Trophoblast cell (in vitro differentiated cells and primary cell): Measurements from ENCODE around the gene MTG1.
"Not testable (repeated sequence)": the region's sequence is repeated elsewhere in the genome, so short reads cannot be mapped to it uniquely, and the experiment has no call there.

ENCODE experiments used
- DNase-seq, 2 donors: peaks; one replicate each; pipeline ENCODE4 v3.0.0-alpha.2; 2016
- H2AFZ ChIP-seq: 2 replicates; pipeline ENCODE4 v1.6.1; 2013; ENCODE audit warnings: low read length, moderate library complexity, mild to moderate bottlenecking; ENCODE audit not compliant: insufficient read depth, poor library complexity
- H2AK5ac ChIP-seq: 2 replicates; pipeline ENCODE4 v1.6.1; 2013; ENCODE audit warnings: mild to moderate bottlenecking, low read length
- H2BK120ac ChIP-seq: 2 replicates; pipeline ENCODE4 v1.6.1; 2013; ENCODE audit warnings: low read length, mild to moderate bottlenecking, moderate library complexity; ENCODE audit not compliant: insufficient read depth, poor library complexity
- H2BK12ac ChIP-seq: 2 replicates; pipeline ENCODE4 v1.6.1; 2013; ENCODE audit warnings: mild to moderate bottlenecking, low read length, moderate library complexity
- H2BK5ac ChIP-seq: 2 replicates; pipeline ENCODE4 v1.6.1; 2013; ENCODE audit warnings: low read length, low read depth, moderate library complexity, mild to moderate bottlenecking; ENCODE audit not compliant: poor library complexity
- H3K14ac ChIP-seq: 2 replicates; pipeline ENCODE4 v1.6.1; 2013; ENCODE audit warnings: mild to moderate bottlenecking, low read length
- H3K18ac ChIP-seq: 2 replicates; pipeline ENCODE4 v1.6.1; 2013; ENCODE audit warnings: mild to moderate bottlenecking, low read length
- H3K23ac ChIP-seq: 2 replicates; pipeline ENCODE4 v1.6.1; 2013; ENCODE audit warnings: low read length
- H3K27ac ChIP-seq: 2 replicates; pipeline ENCODE4 v1.5.1; 2013; ENCODE audit warnings: low read depth, mild to moderate bottlenecking, inconsistent platforms, low read length, moderate library complexity
- H3K27me3 ChIP-seq: 2 replicates; pipeline ENCODE4 v1.6.1; 2013; ENCODE audit warnings: inconsistent platforms, mild to moderate bottlenecking, low read length, moderate library complexity; ENCODE audit not compliant: insufficient read depth
- H3K36me3 ChIP-seq, 2 experiments: 1 replicate in 1 of 2; 2 replicates in 1 of 2; pipeline ENCODE4 v1.6.1; 2013; ENCODE audit warnings: low read length in 2 of 2, mild to moderate bottlenecking in 2 of 2, moderate library complexity in 1 of 2; ENCODE audit not compliant: insufficient read depth in 2 of 2, control insufficient read depth in 1 of 2
- H3K4ac ChIP-seq: 2 replicates; pipeline ENCODE4 v1.6.1; 2013; ENCODE audit warnings: low read depth, mild to moderate bottlenecking, low read length, moderate library complexity
- H3K4me1 ChIP-seq, 2 experiments: 1 replicate in 1 of 2; 2 replicates in 1 of 2; pipeline ENCODE4 v1.6.1; 2013; ENCODE audit warnings: low read length in 2 of 2, mild to moderate bottlenecking in 2 of 2, moderate library complexity in 1 of 2; ENCODE audit not compliant: insufficient read depth in 2 of 2, control insufficient read depth in 1 of 2
- H3K4me2 ChIP-seq: 2 replicates; pipeline ENCODE4 v1.6.1; 2013; ENCODE audit warnings: inconsistent platforms, mild to moderate bottlenecking, low read length, moderate library complexity
- H3K4me3 ChIP-seq: 2 replicates; pipeline ENCODE4 v1.5.1; 2013; ENCODE audit warnings: mild to moderate bottlenecking, low read depth, low read length, inconsistent platforms
- H3K79me1 ChIP-seq: one replicate; pipeline ENCODE4 v1.6.1; 2013; ENCODE audit warnings: low read length
- H3K79me2 ChIP-seq: 2 replicates; pipeline ENCODE4 v1.6.1; 2013; ENCODE audit warnings: low read length, mild to moderate bottlenecking; ENCODE audit not compliant: control insufficient read depth, insufficient read depth, poor library complexity
- H3K9ac ChIP-seq: 2 replicates; pipeline ENCODE4 v1.6.1; 2013; ENCODE audit warnings: mild to moderate bottlenecking, low read length
- H3K9me3 ChIP-seq: 2 replicates; pipeline ENCODE4 v1.6.1; 2013; ENCODE audit warnings: low read depth, mild to moderate bottlenecking, control low read depth, inconsistent platforms, low read length; ENCODE audit not compliant: insufficient read depth
- H4K12ac ChIP-seq: 2 replicates; pipeline ENCODE4 v1.6.1; 2013; ENCODE audit warnings: low read depth, mild to moderate bottlenecking, low read length, moderate library complexity
- H4K8ac ChIP-seq: 2 replicates; pipeline ENCODE4 v1.6.1; 2013; ENCODE audit warnings: low read depth, mild to moderate bottlenecking, low read length, moderate library complexity
- H4K91ac ChIP-seq: one replicate; pipeline ENCODE4 v1.6.1; 2013; ENCODE audit warnings: low read depth, mild to moderate bottlenecking, low read length, moderate library complexity
- WGBS: extraction: QIAGEN DNeasy Blood & Tissue Kit; methylation state at CpG from one replicate; pipeline ENCODE4 v1.1.7; 2013; ENCODE audit warnings: missing lambda C conversion rate; ENCODE audit not compliant: insufficient read length, insufficient coverage; ENCODE audit errors: extremely low coverage; 5-methylcytosine and 5-hydroxymethylcytosine counted together

MTG1 gene

GRCh38 chr10:133375357-133376115, 18.4 kb upstream of the MTG1 start:
- H3K9me3 ChIP-seq = peaks cover 6% of the 10 kb centered on the region
- H2AFZ ChIP-seq = no peak overlapping the region
- no peak for DNase-seq
- H2BK5ac ChIP-seq = no peak overlapping the region
- H3K4me3 ChIP-seq = no peak overlapping the region
- peaks cover 3 to 8% of the 10 kb centered on the region in 2 experiments for H3K36me3 ChIP-seq
- H3K18ac ChIP-seq = no peak overlapping the region
- WGBS = no CpG with 5 or more reads among the region's 12 CpGs
- H3K79me1 ChIP-seq = peaks cover 2% of the 10 kb centered on the region
- no peak overlapping the region for H4K12ac ChIP-seq
- H3K4me1 ChIP-seq = peaks cover 9 to 11% of the 10 kb centered on the region in 2 experiments
- no peak overlapping the region for H4K91ac ChIP-seq
- no peak overlapping the region for H3K23ac ChIP-seq
- H3K9ac ChIP-seq = no peak overlapping the region
- no peak overlapping the region for H3K14ac ChIP-seq
- no peak overlapping the region for H3K4me2 ChIP-seq
- no peak overlapping the region for H2BK12ac ChIP-seq
- H2BK120ac ChIP-seq = no peak overlapping the region
- H2AK5ac ChIP-seq = no peak overlapping the region
- peaks cover 4% of the 10 kb centered on the region for H3K79me2 ChIP-seq
- no peak overlapping the region for H4K8ac ChIP-seq
- H3K27ac ChIP-seq = no peak overlapping the region
- H3K27me3 ChIP-seq = peaks cover 8% of the 10 kb centered on the region
- no peak overlapping the region for H3K4ac ChIP-seq

GRCh38 chr10:133376183-133376582, 17.8 kb upstream of the MTG1 start:
- not testable (repeated sequence) for H2BK12ac ChIP-seq, H3K27ac ChIP-seq, H3K23ac ChIP-seq, H3K36me3 ChIP-seq, H2AFZ ChIP-seq, H3K9ac ChIP-seq, H4K12ac ChIP-seq, H2AK5ac ChIP-seq, H3K9me3 ChIP-seq, H3K79me1 ChIP-seq, H4K91ac ChIP-seq, DNase-seq, H3K27me3 ChIP-seq, H2BK5ac ChIP-seq, H3K4ac ChIP-seq, H3K18ac ChIP-seq, H3K4me2 ChIP-seq, H2BK120ac ChIP-seq, H3K4me3 ChIP-seq, H4K8ac ChIP-seq, H3K79me2 ChIP-seq, H3K14ac ChIP-seq
- WGBS = no CpG with 5 or more reads among the region's 5 CpGs
- H3K4me1 ChIP-seq = peaks cover 9 to 11% of the 10 kb centered on the region in 2 experiments

GRCh38 chr10:133377025-133377817, 16.7 kb upstream of the MTG1 start:
- H3K27me3 ChIP-seq = peaks cover 8% of the 10 kb centered on the region
- no peak overlapping the region for H3K23ac ChIP-seq
- no peaks in the 10 kb centered on the region for H3K36me3 ChIP-seq
- peaks cover 4% of the 10 kb centered on the region for H3K79me2 ChIP-seq
- peaks cover 6% of the 10 kb centered on the region for H3K9me3 ChIP-seq
- H3K9ac ChIP-seq = no peak overlapping the region
- no peak overlapping the region for H4K8ac ChIP-seq
- H3K4me1 ChIP-seq = peaks cover 7 to 8% of the 10 kb centered on the region in 2 experiments
- H4K12ac ChIP-seq = no peak overlapping the region
- no peak overlapping the region for H3K4me3 ChIP-seq
- no CpG with 5 or more reads among the region's 30 CpGs for WGBS
- H3K27ac ChIP-seq = no peak overlapping the region
- H2BK5ac ChIP-seq = no peak overlapping the region
- H3K4ac ChIP-seq = no peak overlapping the region
- peaks cover 2% of the 10 kb centered on the region for H3K79me1 ChIP-seq
- no peak overlapping the region for H3K18ac ChIP-seq
- no peak overlapping the region for H2AK5ac ChIP-seq
- H4K91ac ChIP-seq = no peak overlapping the region
- no peak overlapping the region for H2BK120ac ChIP-seq
- no peak overlapping the region for H2AFZ ChIP-seq
- H3K4me2 ChIP-seq = no peak overlapping the region
- no peak overlapping the region for H2BK12ac ChIP-seq
- DNase-seq = no peak
- no peak overlapping the region for H3K14ac ChIP-seq

GRCh38 chr10:133377818-133378250, 16.1 kb upstream of the MTG1 start:
- H3K14ac ChIP-seq = no peak overlapping the region
- H2AK5ac ChIP-seq = no peak overlapping the region
- WGBS = no CpG with 5 or more reads among the region's 20 CpGs
- H3K23ac ChIP-seq = no peak overlapping the region
- peaks cover 2% of the 10 kb centered on the region for H3K79me1 ChIP-seq
- H3K27ac ChIP-seq = no peak overlapping the region
- DNase-seq = no peak
- H3K9ac ChIP-seq = no peak overlapping the region
- no peak overlapping the region for H3K18ac ChIP-seq
- peaks cover 3 to 4% of the 10 kb centered on the region in 2 experiments for H3K4me1 ChIP-seq
- peaks cover 4% of the 10 kb centered on the region for H3K79me2 ChIP-seq
- peak overlapping the region; percentile 81 for H3K4me3 ChIP-seq
- no peak overlapping the region for H4K91ac ChIP-seq
- peak overlapping the region; percentile 94 for H3K4me2 ChIP-seq
- no peak overlapping the region for H2BK12ac ChIP-seq
- H2BK120ac ChIP-seq = no peak overlapping the region
- H2BK5ac ChIP-seq = no peak overlapping the region
- no peaks in the 10 kb centered on the region for H3K36me3 ChIP-seq
- H3K9me3 ChIP-seq = peaks cover 6% of the 10 kb centered on the region
- H4K12ac ChIP-seq = no peak overlapping the region
- no peak overlapping the region for H3K4ac ChIP-seq
- H2AFZ ChIP-seq = peak overlapping the region; percentile 19
- peak overlapping the region; percentile 1 for H4K8ac ChIP-seq
- peaks cover 8% of the 10 kb centered on the region for H3K27me3 ChIP-seq
